Tibial nerve (tissue), 4 donors: ENCODE results near the gene SYVN1. TPM values are rescaled to one million over a fixed set of nuclear protein-coding genes. Genes with fewer than 3 reads are reported as not detected.

Experiments used
- DNase-seq, 2 donors: peaks; one replicate each; pipeline ENCODE4 v3.0.0-alpha.2; 2019; ENCODE audit warnings: low spot score in 2 of 2
- H3K27ac ChIP-seq, 4 donors: fragments of 200-600 bp; sonication (generic) in 3 of 4; one replicate each; pipeline ENCODE4 v1.5.1; 2017 to 2019; ENCODE audit warnings: mild to moderate bottlenecking in 1 of 4
- H3K27me3 ChIP-seq, 2 donors: fragments of 200-600 bp; sonication (generic) in 1 of 2; one replicate each; pipeline versions ENCODE4 v1.5.1 to v1.6.0; 2017 to 2019
- H3K36me3 ChIP-seq, 3 donors: fragments of 200-600 bp; sonication (generic); one replicate each; pipeline ENCODE4 v1.5.1; 2018 to 2019
- H3K4me1 ChIP-seq, 4 donors: fragments of 200-600 bp; sonication (generic) in 3 of 4; one replicate each; pipeline ENCODE4 v1.5.1; 2017 to 2019
- H3K4me3 ChIP-seq, 4 donors: fragments of 200-600 bp; sonication (generic) in 3 of 4; one replicate each; pipeline ENCODE4 v1.5.1; 2017 to 2019; ENCODE audit warnings: mild to moderate bottlenecking in 1 of 4, moderate library complexity in 1 of 4
- H3K9me3 ChIP-seq, 4 donors: fragments of 200-600 bp; sonication (generic) in 3 of 4; one replicate each; pipeline ENCODE4 v1.5.1; 2017 to 2019
- EP300 ChIP-seq, 2 donors: sonication (generic); formaldehyde crosslinking; IDR thresholded peaks; one replicate each; pipeline ENCODE4 v1.6.1; 2017; ENCODE audit warnings: antibody characterized with exemption in 2 of 2, mild to moderate bottlenecking in 1 of 2
- POLR2A ChIP-seq, 2 donors: fragments of 450-650 bp; IDR thresholded peaks; one replicate each; pipeline ENCODE4 v1.6.1; 2017; ENCODE audit warnings: antibody characterized with exemption in 2 of 2, mild to moderate bottlenecking in 2 of 2, moderate library complexity in 2 of 2
- WGBS, 2 donors: methylation state at CpG; one replicate each; pipeline ENCODE4 v1.1.5; 2018; 5-methylcytosine and 5-hydroxymethylcytosine counted together
- total RNA-seq, 4 donors: library from RNA; depleted of rRNA; stranded (reverse); fragments of >200 nt; gene quantifications; one replicate each; pipeline ENCODE4 v1.1.0, GENCODE V29; 2016
- TF ChIP-seq, protein P1 (sequence below), 5 experiments: fragments of 200-600 bp in 3 of 5; fragments of 450-650 bp in 2 of 5; sonication (generic) in 3 of 5; IDR thresholded peaks; one replicate each; pipeline ENCODE4 v1.5.1; 2016 to 2019; ENCODE audit warnings: antibody characterized with exemption in 5 of 5, mild to moderate bottlenecking in 3 of 5, moderate library complexity in 2 of 5

Gene SYVN1
- total RNA-seq, 4 donors from 2014 or later = 31.6 to 72.6 (median 58.3) TPM

DNA sequence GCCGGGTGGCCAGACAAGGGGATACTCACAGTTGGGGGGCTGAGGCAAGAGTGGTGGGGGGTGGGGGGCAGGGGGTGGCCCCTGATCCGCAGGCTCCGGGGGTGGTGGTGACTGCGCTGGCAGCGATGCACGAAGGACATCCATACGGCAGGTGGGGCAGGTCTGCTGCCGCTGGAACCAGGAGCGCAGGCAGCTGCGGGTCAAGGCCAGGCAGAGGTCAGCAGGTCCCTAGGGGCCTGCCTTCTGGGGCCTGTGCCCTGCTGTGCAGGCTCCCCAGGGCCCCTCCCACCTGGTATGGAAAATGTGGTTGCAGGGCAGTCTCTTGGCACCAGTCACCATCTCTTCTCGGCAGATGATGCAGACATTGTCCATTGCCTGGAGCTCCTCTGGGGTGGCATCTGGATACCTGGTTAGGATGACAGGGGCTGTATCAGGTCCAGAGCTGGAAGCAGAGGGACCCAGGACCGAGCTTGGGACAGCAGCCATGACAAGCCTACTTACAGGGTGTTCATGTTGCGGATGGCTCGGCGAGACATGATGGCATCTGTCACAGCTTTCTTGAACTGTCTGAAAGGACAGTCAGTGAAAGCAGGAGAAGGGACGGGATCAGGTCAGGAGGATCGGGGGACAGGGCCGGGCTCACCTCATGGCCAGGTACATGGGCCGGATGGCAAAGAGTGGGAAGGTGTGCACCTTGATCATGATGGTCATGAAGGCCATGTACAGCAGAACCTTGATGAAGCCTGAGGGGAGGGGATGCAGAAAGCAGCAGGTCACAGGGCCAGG, 3.5 kb downstream of the SYVN1 start:
- H3K4me3 ChIP-seq = no peak overlapping the region
- H3K27me3 ChIP-seq = no peaks in the 10 kb centered on the region
- no peaks in the 10 kb centered on the region for H3K9me3 ChIP-seq
- no peak for DNase-seq
- TF ChIP-seq EP300 (IDR thresholded peaks at IDR 0.05) = no peak
- TF ChIP-seq, protein P1, sequence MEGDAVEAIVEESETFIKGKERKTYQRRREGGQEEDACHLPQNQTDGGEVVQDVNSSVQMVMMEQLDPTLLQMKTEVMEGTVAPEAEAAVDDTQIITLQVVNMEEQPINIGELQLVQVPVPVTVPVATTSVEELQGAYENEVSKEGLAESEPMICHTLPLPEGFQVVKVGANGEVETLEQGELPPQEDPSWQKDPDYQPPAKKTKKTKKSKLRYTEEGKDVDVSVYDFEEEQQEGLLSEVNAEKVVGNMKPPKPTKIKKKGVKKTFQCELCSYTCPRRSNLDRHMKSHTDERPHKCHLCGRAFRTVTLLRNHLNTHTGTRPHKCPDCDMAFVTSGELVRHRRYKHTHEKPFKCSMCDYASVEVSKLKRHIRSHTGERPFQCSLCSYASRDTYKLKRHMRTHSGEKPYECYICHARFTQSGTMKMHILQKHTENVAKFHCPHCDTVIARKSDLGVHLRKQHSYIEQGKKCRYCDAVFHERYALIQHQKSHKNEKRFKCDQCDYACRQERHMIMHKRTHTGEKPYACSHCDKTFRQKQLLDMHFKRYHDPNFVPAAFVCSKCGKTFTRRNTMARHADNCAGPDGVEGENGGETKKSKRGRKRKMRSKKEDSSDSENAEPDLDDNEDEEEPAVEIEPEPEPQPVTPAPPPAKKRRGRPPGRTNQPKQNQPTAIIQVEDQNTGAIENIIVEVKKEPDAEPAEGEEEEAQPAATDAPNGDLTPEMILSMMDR (IDR thresholded peaks at IDR 0.05) = no peak
- TF ChIP-seq POLR2A (IDR thresholded peaks at IDR 0.05) = no peak
- 86 to 96% methylated on average over 9 to 19 of the region's 19 CpGs for WGBS, 2 donors
- H3K36me3 ChIP-seq = peaks cover 0 to 72% (median 52%) of the 10 kb centered on the region in 3 donors
- no peak overlapping the region for H3K27ac ChIP-seq
- peaks cover 0 to 38% (median 17%) of the 10 kb centered on the region in 4 donors for H3K4me1 ChIP-seq

DNA sequence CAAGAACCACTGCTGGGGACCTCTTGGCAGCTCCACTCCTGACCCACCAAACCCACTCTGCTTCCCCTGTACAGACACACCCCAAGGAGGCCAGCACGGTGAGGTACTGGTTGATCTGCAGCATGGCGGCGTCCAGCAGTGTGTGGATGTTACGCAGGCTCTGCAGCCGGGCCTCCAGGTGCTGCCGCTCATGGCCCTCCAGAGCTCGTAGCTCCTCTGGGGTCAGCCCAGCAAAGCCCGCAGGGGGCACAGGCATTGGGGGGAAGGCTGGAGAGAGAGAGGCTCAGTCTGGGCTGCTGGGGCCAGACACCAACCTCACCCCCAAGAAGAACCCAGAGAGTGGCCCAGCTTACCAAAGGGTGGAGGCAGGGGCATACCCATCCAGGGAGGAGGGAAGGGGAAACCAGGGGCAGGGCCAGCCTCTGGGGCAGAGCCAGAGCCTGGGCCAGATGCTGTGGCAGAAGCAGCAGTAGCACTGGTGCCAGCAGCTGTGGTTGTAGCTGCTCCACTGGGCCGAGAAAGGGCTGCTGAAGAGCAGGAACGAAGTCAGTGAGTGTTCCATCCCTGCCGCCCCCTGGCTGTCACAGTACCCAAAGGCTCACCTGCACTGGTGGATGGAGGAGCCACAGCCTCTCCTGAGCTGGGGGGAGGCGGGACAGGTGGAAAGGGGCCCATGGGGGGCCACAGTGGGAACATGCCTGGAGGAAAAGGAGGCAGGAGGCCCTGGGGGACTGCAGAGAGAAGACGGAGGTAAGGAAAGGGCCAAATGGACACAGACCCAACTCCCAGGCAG, 4.5 kb downstream of the SYVN1 start:
- H3K4me3 ChIP-seq = no peak overlapping the region
- DNase-seq = no peak
- no peaks in the 10 kb centered on the region for H3K27me3 ChIP-seq
- H3K9me3 ChIP-seq = no peaks in the 10 kb centered on the region
- H3K27ac ChIP-seq = no peak overlapping the region
- 85 to 86% methylated on average over 13 of the region's 13 CpGs for WGBS, 2 donors
- peaks cover 0 to 31% (median 11%) of the 10 kb centered on the region in 4 donors for H3K4me1 ChIP-seq
- TF ChIP-seq POLR2A (IDR thresholded peaks at IDR 0.05) (no peak), EP300 (IDR thresholded peaks at IDR 0.05) (no peak)
- TF ChIP-seq, protein P1 (IDR thresholded peaks at IDR 0.05) = no peak
- H3K36me3 ChIP-seq = peaks cover 0 to 82% (median 55%) of the 10 kb centered on the region in 3 donors

DNA sequence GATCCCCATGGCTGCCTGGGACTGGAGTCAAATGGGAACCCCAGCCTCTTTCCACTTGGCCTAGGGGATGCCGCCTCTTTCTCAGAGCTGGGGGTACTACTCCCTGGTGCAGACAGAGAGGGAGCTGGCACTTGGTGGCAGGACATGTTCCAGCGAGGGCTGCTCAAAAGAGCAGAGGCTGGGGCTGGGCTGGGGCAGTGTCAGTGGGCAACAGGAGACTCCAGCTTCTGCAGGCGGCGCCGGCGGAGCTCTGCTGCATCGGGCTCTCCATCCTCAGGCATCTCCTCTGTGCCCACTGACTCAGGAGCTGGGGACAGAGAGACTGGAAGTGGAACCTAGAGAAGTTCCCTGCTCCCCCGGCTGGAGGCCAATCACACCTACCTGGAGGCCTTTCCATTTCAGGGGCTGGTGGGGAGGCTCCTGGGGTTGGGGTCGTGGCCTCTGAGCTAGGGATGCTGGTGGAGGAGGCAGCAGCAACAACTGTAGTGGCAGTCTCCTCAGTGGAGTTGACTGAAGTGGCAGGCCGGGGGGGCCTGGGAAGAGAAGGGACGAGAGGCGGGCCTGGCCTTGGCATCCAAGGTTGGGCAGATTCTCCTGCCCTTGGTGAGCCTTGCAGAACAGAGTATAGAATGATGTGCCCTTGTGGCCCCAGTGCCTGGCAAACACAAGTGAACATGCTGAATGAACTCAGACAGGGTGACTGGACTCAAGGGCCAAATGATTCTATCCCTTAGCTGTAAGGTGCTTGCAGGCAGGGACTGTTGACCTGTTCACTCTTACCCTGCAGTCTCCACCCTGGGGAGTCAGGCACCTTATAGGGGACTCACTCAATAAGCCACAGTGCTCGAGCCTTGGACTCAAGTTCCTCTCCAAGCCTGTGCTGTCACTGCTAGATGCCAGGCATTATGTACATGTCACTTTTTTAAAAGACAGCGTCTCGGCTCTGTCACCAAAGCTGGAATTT, 5.9 kb downstream of the SYVN1 start:
- Histone ChIP-seq H3K27ac (no peak overlapping the region), H3K9me3 (no peaks in the 10 kb centered on the region), H3K27me3 (no peaks in the 10 kb centered on the region), H3K4me3 (no peak overlapping the region), H3K4me1 (peaks cover 0 to 30% (median 10%) of the 10 kb centered on the region in 4 donors), H3K36me3 (peaks cover 0 to 89% (median 56%) of the 10 kb centered on the region in 3 donors)
- TF ChIP-seq, protein P1 (IDR thresholded peaks at IDR 0.05) = no peak
- TF ChIP-seq POLR2A (IDR thresholded peaks at IDR 0.05) = no peak
- TF ChIP-seq EP300 (IDR thresholded peaks at IDR 0.05) = no peak
- WGBS, 2 donors = 77 to 80% methylated on average over 15 of the region's 15 CpGs
- DNase-seq = no peak

DNA sequence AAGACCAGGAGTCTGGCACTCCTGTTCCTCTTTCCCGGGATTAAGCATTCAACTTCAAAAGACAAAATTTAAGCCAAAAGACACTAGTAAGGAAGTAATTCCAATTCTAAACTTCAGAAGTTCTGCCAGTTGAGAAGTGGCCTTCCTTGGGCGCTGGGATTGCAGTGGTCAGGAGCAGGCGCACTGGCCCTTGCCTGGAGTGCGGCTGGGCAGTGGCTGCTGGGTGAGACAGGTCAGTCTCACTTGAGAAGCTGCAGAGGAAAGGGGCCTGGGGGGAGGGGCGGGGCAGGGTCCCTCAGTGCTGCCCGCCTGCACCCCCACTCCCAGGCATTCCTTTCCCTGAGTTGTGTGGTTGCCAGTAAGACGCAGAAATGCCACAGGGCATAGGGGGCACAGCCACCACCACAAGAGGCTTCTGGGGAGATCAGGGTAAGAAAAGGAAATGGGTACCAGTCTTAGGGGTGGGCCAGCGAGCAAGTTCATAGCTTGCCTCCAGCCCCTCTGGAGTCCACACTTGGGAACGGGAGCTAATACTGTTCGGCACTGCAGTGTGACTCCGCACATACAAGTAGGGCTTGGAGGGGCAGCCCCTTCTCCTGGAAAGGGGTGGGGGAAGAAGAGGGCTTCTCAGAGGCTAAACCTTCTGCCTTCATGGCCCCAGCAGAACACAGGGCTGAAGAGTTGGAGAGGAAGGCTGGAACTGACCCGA, 6.7 kb downstream of the SYVN1 start:
- WGBS, 2 donors = 71 to 78% methylated on average over 12 of the region's 12 CpGs
- no peak for DNase-seq
- H3K27me3 ChIP-seq = no peaks in the 10 kb centered on the region
- H3K36me3 ChIP-seq = peaks cover 0 to 85% (median 53%) of the 10 kb centered on the region in 3 donors
- peaks cover 0 to 30% (median 2%) of the 10 kb centered on the region in 4 donors for H3K4me1 ChIP-seq
- no peak overlapping the region for H3K4me3 ChIP-seq
- no peak overlapping the region for H3K27ac ChIP-seq
- no peaks in the 10 kb centered on the region for H3K9me3 ChIP-seq
- TF ChIP-seq, protein P1 (IDR thresholded peaks at IDR 0.05) = no peak
- TF ChIP-seq POLR2A (IDR thresholded peaks at IDR 0.05) = no peak
- no peak for TF ChIP-seq EP300 (IDR thresholded peaks at IDR 0.05)
